IPS-18c (cell line): Measurements from ENCODE around the gene TAS2R39.
"Not testable (repeated sequence)": the region's sequence is repeated elsewhere in the genome, so short reads cannot be mapped to it uniquely, and the experiment has no call there.

Source experiments
- H3K4me3 ChIP-seq: 2 replicates; pipeline ENCODE4 v1.7.0; 2013; ENCODE audit warnings: low read depth, mild to moderate bottlenecking, low read length, moderate library complexity; ENCODE audit not compliant: insufficient read depth
- H3K9me3 ChIP-seq: one replicate; pipeline ENCODE4 v1.6.1; 2013; ENCODE audit warnings: mild to moderate bottlenecking, low read length, moderate library complexity; ENCODE audit not compliant: control insufficient read depth, insufficient read depth

Gene TAS2R39

DNA sequence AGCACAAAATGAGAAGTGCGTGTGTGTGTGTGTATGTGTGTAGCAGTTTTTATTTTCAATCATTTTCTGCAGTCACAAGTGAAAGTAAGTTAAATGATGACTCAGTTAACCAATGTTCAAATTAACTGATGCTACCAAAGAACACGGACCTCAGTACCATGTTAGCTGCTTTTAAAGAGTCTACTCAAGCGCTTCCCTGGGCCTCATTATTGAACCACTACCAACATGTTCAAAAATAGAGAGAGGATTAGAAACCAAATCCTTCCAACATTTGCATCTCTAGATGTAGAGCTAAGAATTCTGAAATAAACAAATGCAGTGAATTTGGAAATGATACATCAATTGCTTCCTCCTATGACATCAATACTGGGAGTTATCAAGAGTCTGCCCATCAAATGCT is at the start of gene TAS2R39:
TAS2R39 (plus strand) TSS at position 396 of the 400 bp plus-strand sequence; CDS start at position 396, 0 bp downstream.
- Histone ChIP-seq H3K9me3 (no peaks in the 10 kb centered on the region), H3K4me3 (no peak within 1 kb of the TSS)

DNA sequence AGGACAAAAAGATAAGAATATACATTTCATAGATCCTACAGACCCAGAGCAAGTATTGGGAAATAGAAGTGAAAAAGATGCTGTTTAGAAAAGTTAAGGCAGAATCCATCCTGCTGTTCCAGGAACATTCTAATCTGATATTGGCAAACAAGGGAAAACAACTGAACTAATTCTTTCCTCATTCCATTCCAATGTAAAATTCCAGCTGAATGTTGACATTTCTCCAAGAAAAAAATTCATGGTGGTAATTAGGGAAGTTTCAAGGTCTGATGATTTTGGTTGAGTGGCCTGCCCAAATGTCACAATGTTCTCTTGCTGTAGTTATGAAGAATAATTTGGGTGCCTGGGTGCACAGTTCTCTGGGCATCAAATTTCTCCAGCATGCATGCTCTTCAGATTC is 36.1 kb upstream of the TAS2R39 start:
- Histone ChIP-seq H3K4me3 (no peak overlapping the region), H3K9me3 (no peaks in the 10 kb centered on the region)

DNA sequence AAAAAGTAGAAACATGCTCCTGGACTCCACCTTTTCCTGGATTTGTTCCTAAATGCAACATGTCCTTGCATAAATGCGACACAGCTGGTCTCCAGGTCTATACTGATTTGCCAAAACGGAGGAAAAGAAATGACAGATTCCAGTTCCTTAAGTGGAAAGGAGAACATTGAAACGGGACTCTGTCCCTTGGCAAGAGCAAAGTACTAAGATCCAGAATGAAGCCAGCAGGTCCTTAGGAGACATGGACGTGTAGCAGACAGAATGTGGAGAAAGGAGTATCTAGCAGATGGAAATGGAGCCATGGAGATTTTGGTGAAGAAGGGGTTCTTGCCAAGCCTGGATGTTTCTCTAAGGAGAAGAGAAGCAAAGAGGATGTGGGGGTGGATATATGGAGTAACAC is 35.2 kb upstream of the TAS2R39 start:
- no peaks in the 10 kb centered on the region for H3K9me3 ChIP-seq

DNA sequence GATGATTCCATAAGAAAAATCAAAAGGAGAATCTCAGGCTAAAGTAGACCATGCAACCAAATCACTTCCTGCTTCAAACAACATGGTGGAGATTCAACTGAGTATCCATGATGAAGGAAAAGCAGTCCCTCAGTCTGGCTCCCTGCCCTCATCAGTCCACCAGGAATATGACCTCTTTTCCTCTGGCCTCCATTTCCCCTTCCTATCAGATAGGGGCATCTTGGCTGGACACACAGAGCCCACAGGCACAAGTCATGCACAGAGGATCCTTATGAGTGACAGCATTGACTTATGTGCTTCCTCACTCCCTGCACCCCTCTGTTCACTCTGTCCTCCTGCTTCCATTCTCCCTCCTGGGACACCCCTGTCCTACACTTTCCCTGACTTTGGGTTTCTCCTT is 34.6 kb upstream of the TAS2R39 start:
- no peaks in the 10 kb centered on the region for H3K9me3 ChIP-seq
- H3K4me3 ChIP-seq: no peak overlapping the region

More for the DNA sequence above, 35.2 kb upstream of the TAS2R39 start:
- no peak overlapping the region for H3K4me3 ChIP-seq

DNA sequence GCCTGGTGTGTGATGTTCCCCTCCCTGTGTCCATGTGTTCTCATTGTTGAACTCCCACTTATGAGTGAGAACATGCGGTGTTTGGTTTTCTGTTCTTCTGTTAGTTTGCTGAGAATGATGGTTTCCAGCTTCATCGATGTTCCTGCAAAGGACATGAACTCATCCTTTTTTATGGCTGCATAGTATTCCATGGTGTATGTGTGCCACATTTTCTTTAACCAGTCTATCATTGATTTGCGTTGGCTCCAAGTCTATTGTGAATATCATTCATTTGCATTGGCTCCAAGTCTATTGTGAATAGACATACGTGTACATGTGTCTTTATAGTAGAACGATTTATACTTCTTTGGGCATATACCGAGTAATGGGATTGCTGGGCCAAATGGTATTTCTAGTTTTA is 32.5 kb upstream of the TAS2R39 start:
- not testable (repeated sequence) for H3K9me3 ChIP-seq, H3K4me3 ChIP-seq

DNA sequence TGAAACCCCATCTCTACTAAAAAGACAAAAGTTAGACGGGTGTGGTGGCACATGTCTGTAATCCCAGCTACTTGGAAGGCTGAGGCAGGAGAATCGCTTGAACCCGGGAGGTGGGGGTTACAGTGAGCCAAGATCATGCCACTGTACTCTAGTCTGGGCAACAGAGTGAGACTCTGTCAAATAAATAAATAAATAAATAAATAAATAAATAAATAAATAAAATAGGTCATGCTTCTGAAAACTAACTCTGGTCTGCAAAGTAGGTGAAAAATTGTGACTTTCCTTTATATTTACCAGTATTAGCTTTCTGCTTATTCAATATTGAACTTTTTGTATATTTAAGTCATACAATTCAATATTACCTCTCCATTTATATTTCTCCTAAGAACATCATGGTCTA is 24.6 kb upstream of the TAS2R39 start:
- not testable (repeated sequence) for H3K9me3 ChIP-seq

DNA sequence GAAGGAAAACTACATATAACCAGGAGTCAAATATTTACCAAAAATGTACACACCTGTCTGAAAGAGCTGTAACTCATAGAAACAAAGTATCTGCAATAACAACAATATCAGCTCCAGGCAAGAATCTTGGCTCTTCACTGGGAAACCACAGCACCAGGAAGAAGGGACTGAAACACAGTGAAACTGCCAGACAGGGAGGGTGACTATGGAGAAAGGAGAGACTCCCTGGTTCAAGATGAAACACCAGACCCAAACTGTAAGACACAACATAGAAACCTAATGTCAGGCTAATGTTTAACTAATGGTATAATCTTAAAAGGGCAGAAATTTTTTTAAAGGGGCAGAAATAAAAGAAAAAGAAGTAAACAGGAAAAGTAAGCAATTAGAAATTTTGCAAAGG is 11.5 kb upstream of the TAS2R39 start:
- Histone ChIP-seq H3K9me3 (no peaks in the 10 kb centered on the region), H3K4me3 (no peak overlapping the region)

More for the DNA sequence above, 24.6 kb upstream of the TAS2R39 start:
- H3K4me3 ChIP-seq: not testable (repeated sequence)

DNA sequence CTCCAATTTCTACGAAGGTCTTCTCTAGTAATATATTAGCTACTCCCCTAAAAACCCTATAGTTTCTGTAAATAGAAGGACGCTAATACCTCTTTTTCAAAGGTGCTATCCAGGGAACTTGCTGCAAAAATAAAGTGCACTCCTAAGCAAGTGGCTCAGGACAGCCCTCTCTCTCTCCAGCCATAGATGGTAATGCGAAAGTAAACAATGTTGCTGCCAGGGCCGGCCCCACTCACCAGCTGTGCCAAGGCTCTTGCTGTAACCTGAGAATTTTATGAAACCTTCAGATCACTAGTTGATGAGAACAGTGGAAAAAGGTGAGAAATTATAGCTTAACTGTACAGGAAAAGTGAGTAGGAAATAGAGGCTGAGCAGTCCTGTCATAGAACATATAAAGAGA is 10.9 kb upstream of the TAS2R39 start:
- Histone ChIP-seq H3K4me3 (no peak overlapping the region), H3K9me3 (no peaks in the 10 kb centered on the region)

DNA sequence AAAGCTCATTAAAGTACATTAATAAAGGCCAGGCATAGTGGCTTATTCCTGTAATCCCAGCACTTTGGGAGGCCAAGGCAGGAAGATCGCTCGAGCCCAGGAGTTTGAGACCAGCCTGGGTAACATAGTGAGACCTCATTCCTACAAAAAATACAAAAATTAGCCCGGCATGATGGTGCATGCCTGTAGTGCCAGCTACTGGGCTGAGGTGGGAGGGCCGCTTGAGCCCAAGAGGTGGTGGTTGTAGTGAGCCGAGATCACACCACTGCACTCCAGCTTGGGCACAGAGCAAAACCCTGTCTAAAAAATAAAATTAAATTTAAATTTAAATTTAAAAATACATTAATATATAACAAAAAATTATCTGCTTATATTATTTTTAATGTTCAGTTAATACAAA is 7.1 kb upstream of the TAS2R39 start:
- Histone ChIP-seq H3K9me3 (no peaks in the 10 kb centered on the region), H3K4me3 (no peak overlapping the region)

DNA sequence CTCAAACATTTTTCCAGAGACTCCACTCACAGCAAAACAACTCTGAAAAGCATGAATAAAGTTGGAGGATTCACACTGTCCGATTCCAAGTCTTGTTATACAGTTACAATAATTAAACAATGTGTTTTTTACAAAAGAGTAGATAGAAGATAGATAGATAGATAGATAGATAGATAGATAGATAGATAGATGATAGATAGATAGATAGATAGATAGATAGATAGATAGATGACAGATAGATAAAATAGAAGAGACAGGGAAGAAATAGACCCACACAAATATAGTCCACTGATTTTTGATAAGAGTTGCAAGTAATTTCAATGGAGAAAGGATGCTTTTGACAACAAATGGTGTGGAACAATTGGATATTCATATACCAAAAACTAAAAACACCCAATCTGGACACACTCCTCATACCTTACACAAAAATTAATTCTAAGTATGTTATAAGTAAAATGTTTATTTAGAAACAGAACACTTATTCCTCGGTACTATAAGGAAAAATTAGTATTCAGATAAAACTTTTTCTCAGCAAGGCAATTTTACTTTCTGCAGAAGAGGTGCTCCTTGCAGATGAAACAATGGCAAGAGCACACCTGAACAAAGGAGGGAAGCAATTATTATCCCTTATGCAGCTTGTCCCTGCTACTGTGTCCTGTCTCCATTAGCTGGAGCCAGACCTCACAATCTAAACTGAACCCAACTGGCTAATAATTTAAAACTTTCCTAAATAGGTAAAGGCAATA is 5.7 kb upstream of the TAS2R39 start:
- Histone ChIP-seq H3K9me3 (no peaks in the 10 kb centered on the region), H3K4me3 (no peak overlapping the region)

DNA sequence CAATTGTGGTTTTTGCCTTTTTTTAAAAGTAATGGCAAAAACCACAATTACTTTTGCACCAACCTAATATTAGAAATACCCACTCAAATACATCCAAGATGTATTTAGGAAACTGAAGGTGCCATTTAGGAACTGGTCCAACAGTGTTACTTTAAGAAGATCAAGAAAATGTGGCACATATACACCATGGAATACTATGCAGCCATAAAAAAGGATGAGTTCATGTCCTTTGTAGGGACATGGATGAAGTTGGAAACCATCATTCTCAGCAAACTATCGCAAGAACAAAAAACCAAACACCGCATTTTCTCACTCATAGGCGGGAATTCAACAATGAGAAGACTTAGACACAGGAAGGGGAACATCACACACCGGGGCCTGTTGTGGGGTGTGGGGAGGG is 2.4 kb upstream of the TAS2R39 start:
- H3K9me3 ChIP-seq, H3K4me3 ChIP-seq: not testable (repeated sequence)

DNA sequence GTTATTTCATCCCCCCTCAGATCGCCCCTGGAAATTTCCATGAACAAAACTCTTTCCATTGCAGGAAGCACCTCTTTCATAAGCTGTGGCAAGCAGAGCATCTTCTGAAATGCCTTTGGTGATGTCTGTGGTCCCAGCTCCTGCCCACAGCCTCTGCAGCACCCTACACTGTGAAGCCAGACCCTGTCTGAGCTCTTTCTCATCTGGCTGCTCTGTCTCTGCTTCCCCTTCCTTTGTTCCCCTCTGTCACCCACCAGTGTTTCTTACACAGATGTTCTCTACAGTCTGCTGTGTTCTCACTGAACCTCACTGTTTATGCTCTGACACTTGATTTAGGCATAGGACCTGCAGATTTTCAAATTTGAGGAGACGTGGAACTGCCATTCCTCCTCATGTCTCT is 1.9 kb upstream of the TAS2R39 start:
- Histone ChIP-seq H3K9me3 (no peaks in the 10 kb centered on the region), H3K4me3 (no peak overlapping the region)

DNA sequence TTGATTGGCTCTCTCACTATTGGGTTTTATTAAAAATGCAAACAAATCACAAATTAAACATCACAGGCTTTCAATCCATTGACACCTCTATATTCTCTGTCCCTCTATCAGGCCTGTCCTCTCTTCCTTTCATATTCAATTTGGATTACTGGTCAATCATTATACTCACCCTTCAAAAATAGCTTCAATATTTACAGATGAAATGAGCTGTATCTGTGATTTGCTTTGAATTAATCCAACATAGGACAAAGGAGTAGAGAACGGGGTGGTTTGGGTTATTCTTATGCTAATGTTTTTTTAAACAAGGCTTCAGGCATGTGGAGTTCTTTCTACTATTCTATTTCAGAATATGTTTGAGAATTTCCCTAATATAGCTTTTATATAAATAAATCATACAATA is 2.3 kb downstream of the TAS2R39 start:
- H3K9me3 ChIP-seq: no peaks in the 10 kb centered on the region

DNA sequence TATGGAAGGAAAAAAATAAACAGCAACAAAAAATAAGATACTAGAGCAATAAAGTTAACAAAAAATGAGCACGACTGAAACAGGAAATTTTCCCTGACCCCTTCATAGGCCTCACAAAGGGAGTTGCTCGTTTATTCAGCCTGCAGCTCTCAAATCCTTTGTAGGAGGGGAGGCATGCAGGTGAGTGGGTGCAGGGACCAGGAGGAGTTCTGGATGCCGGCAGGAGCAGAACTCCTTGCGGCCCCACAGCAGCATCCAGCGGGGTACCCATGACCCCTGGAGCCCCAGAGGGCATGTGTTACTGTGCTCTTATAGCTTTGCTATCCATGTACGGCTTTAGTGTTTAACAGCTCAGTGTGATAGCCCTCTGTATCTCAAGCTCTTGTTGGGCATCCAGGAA is 5.8 kb downstream of the TAS2R39 start:
- no peaks in the 10 kb centered on the region for H3K9me3 ChIP-seq
- H3K4me3 ChIP-seq: no peak overlapping the region

More for the DNA sequence above, 2.3 kb downstream of the TAS2R39 start:
- no peak overlapping the region for H3K4me3 ChIP-seq

DNA sequence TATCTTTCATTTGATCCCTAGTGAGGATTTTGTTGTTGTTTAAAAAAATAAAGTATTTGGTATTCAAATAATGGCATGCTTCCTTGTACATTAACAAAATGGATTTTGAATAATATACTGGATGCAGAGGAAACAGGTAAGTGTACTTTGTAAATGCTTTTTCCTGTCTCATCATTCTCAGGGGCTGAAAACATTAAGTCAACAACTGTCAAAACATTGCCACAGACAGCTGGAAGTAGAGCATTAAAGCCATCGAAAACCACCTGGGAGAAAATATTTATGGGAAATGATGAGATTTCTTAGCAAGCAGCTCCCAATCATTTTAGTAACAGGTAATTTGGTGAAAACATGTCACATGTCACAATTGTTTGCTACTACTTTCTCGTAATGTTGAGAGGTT is 10.7 kb downstream of the TAS2R39 start:
- Histone ChIP-seq H3K4me3 (no peak overlapping the region), H3K9me3 (no peaks in the 10 kb centered on the region)

DNA sequence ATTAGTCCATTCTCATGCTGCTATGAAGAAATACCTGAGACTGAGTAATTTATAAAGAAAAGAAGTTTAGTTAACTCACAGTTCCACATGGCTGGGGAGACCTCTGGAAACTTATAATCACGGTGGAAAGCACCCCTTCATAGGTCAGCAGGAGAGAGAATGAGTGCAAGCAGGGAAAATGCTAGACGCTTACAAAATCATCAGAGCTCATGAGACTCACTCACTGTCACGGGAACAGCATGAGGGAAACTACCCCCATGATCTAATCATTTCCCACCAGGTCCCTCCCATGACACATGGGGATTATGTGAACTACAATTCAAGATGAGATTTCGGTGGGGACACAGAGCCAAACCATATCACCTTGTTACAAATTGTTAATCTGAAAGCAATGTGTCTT is 15.8 kb downstream of the TAS2R39 start:
- Histone ChIP-seq H3K9me3 (no peaks in the 10 kb centered on the region), H3K4me3 (no peak overlapping the region)

DNA sequence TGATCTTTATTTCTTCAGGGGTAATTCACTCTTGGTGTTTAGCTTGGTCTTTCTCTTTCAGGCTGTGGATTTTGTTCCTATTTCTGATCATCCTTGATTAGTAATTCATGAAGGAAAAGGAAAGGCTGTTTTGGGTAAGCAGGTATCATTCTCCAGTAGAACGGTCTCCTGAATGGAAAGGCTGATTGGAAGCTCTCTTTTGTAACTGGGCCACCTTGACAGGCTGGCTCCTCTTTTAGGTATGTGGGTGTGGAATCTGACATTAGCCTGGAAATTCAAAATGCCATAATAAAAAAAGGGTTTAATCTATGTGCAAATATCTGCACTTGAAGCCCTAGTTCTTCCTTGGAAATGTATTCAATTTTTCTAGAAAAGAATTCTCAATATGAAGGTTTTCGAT is 18.9 kb downstream of the TAS2R39 start:
- Histone ChIP-seq H3K4me3 (no peak overlapping the region), H3K9me3 (no peaks in the 10 kb centered on the region)

DNA sequence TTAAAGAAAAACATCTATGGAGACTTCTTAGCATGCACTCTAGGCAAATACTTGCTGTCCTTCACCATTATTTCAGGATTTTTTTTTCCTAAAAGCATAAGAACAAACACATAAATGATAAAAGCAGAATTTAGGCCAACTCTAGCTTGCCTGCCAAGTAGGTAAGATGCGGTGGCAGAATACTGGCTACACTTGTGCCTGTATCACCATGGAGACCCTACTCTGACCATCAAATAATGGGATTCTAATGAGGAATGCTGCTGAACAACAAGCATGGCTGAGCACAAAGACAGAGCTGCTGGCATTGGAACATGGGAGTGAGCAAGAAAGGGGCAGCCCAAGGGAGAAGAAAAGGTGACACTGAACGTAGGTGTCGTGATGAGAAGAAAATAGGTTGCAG is 20.2 kb downstream of the TAS2R39 start:
- H3K9me3 ChIP-seq: no peaks in the 10 kb centered on the region
- no peak overlapping the region for H3K4me3 ChIP-seq
